ENCODE measurements around the gene TLCD3A. TPM values are rescaled to one million over a fixed set of nuclear protein-coding genes. Genes with fewer than 3 reads are reported as not detected.

TLCD3A gene
- total and polyA plus RNA-seq, 2 donors (not counting 1 experiment from before 2014, with no cell fraction given): 2.0 to 2.4 TPM

DNA sequence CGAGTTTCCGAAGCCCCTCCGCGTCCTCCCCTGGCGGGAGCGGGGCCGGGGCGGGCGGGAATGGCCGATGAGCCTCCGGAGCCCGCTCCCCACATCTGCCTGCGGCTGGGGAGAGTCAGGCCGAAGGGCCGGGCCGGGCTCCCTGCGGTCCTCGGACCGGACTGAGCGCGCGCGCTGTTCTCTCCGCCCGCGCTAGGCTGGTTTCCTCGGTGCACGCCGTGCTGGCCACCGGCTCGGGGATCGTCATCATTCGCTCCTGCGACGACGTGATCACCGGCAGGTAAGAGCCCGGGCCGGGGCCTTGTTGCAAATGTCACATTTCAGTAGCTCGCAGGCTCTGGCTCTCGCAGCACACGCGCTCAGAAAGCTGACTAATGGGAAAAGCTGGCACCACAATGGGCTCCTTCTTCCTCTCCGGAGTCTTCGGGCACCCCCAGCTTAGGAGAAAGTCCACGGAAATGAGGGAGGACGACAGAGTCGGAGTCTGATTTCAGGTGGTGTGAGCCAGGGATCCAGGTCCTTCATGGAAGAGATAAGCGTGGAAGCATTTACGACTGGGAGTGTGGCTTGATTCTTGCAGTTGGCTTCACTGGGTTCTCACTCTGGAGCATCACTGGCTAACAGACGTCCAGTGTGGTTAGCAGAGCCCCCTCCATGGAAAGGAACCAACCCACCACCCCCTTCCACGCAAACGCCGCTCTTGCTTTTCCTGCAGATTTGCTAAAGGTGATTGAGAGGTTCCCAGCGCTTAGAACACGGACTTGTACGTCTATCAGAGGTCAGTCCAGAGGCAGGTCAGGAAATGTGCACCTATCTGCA, 715 bp downstream of the TLCD3A start:
- intact Hi-C loops (cut with micrococcal nuclease): loop anchor here (2.0 kb wide), 2 partner anchors 18 to 20 kb away; partner anchors contain the start of genes GEMIN4 and VPS53
- Histone ChIP-seq H3K9me3 (ENCODE audit: control extremely low read depth in 1 of 3, control insufficient read depth in 2 of 3, insufficient read depth in 1 of 3, low read length in 2 of 3) (peaks cover 0 to 3% (median 0%) of the 10 kb centered on the region in 3 donors), H4K20me1 (ENCODE audit: control insufficient read depth, insufficient read depth, low read length, poor library complexity, severe bottlenecking) (no peaks in the 10 kb centered on the region), H3K9ac (ENCODE audit: low read length) (peak overlapping the region; percentile 63), H3K79me2 (ENCODE audit: control insufficient read depth, insufficient read depth, low read length) (no peaks in the 10 kb centered on the region), H3K4me1 (ENCODE audit: control insufficient read depth in 2 of 2, insufficient read depth in 2 of 2, low read length in 2 of 2) (peaks cover 9 to 10% of the 10 kb centered on the region in 2 donors), H2AFZ (ENCODE audit: insufficient read depth, low read depth, low read length, poor library complexity, severe bottlenecking) (peak overlapping the region; percentile 69), H3K36me3 (replicated peaks in 1 of 2; ENCODE audit: control extremely low read depth in 1 of 2, control insufficient read depth in 1 of 2, extremely low read depth in 1 of 2, insufficient read depth in 2 of 2, low read length in 1 of 2) (no peaks in the 10 kb centered on the region), H3K27ac (ENCODE audit: low read length in 2 of 2) (no peak overlapping the region), H3K27me3 (replicated peaks in 1 of 4; ENCODE audit: control extremely low read depth in 1 of 4, control insufficient read depth in 3 of 4, insufficient read depth in 4 of 4, low read length in 3 of 4) (peaks cover 0 to 27% (median 12%) of the 10 kb centered on the region in 4 experiments), H3K4me3 (ENCODE audit: control extremely low read depth in 1 of 5, extremely low read depth in 1 of 5, insufficient read depth in 1 of 5, low read depth in 2 of 5, low read length in 4 of 5) (peak overlapping the region in 4 of 5 experiments; percentile 32 to 57 (median 54)), H3K4me2 (replicated peaks; ENCODE audit: low read depth, low read length, poor library complexity, severe bottlenecking) (peak overlapping the region; percentile 97)
- Mint-ChIP-seq H3K27me3 (no peaks in the 10 kb centered on the region), H3K27ac (peak overlapping the region; percentile 79), H3K4me3 (peak overlapping the region; percentile 88), H3K4me1 (peaks cover 10% of the 10 kb centered on the region), H3K9me3 (ENCODE audit: insufficient read depth) (no peaks in the 10 kb centered on the region)
- ChIA-PET POLR2A (no interaction called here), CTCF (interaction anchor here (0.9 kb wide), 1 partner anchor 33 kb away, joined by 3 read pairs; no protein-coding TSS in a partner anchor)
- ATAC-seq (ENCODE audit: low read depth) (peak; percentile 35), DNase-seq (peak; percentile 50)
- TF ChIP-seq EZH2 (IDR thresholded peaks at IDR 0.05; ENCODE audit: borderline replicate concordance, insufficient read depth, low read depth, low read length, poor library complexity, severe bottlenecking): no peak
- TF ChIP-seq, protein P1, sequence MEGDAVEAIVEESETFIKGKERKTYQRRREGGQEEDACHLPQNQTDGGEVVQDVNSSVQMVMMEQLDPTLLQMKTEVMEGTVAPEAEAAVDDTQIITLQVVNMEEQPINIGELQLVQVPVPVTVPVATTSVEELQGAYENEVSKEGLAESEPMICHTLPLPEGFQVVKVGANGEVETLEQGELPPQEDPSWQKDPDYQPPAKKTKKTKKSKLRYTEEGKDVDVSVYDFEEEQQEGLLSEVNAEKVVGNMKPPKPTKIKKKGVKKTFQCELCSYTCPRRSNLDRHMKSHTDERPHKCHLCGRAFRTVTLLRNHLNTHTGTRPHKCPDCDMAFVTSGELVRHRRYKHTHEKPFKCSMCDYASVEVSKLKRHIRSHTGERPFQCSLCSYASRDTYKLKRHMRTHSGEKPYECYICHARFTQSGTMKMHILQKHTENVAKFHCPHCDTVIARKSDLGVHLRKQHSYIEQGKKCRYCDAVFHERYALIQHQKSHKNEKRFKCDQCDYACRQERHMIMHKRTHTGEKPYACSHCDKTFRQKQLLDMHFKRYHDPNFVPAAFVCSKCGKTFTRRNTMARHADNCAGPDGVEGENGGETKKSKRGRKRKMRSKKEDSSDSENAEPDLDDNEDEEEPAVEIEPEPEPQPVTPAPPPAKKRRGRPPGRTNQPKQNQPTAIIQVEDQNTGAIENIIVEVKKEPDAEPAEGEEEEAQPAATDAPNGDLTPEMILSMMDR (IDR thresholded peaks at IDR 0.05): no peak
- WGBS (ENCODE audit: insufficient coverage): 5% methylated on average over 51 of the region's 57 CpGs

DNA sequence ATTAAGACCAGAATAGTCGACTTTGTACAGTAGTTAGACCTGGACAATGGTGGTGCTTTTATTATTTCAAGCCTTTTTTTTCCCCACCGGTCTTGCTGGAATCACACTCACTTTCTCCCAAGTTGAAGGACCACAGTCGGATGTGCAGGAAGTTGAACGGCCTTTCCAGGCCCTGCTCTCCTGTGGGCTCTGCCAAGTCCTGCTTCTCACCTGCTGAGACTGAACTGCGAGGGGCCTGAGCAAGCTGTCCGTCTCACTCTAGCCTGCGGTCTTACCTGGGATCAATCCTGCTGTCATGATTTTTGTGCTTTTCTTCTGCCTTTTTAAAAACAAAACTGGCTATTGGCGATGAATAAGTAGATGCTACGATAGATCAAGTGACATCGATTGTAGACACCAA, 1.3 kb downstream of the TLCD3A start:
- TF ChIP-seq EZH2 (IDR thresholded peaks at IDR 0.05; ENCODE audit: borderline replicate concordance, insufficient read depth, low read depth, low read length, poor library complexity, severe bottlenecking): no peak
- TF ChIP-seq, protein P1 (IDR thresholded peaks at IDR 0.05): no peak
- no peaks in the 10 kb centered on the region for H3K79me2 ChIP-seq (ENCODE audit: control insufficient read depth, insufficient read depth, low read length)
- no peaks in the 10 kb centered on the region for H4K20me1 ChIP-seq (ENCODE audit: control insufficient read depth, insufficient read depth, low read length, poor library complexity, severe bottlenecking)
- Mint-ChIP-seq H3K9me3 (ENCODE audit: insufficient read depth) (no peaks in the 10 kb centered on the region), H3K4me1 (peaks cover 10% of the 10 kb centered on the region), H3K27me3 (no peaks in the 10 kb centered on the region), H3K4me3 (peak overlapping the region; percentile 88), H3K27ac (no peak overlapping the region)
- no peak for ATAC-seq (ENCODE audit: low read depth)
- H3K4me2 ChIP-seq (replicated peaks; ENCODE audit: low read depth, low read length, poor library complexity, severe bottlenecking): no peak overlapping the region
- H3K4me1 ChIP-seq (ENCODE audit: control insufficient read depth in 2 of 2, insufficient read depth in 2 of 2, low read length in 2 of 2): peaks cover 9 to 10% of the 10 kb centered on the region in 2 donors
- H3K9ac ChIP-seq (ENCODE audit: low read length): no peak overlapping the region
- POLR2A ChIA-PET: no interaction called here
- H3K27me3 ChIP-seq (replicated peaks in 1 of 4; ENCODE audit: control extremely low read depth in 1 of 4, control insufficient read depth in 3 of 4, insufficient read depth in 4 of 4, low read length in 3 of 4): peaks cover 0 to 27% (median 12%) of the 10 kb centered on the region in 4 experiments
- H2AFZ ChIP-seq (ENCODE audit: insufficient read depth, low read depth, low read length, poor library complexity, severe bottlenecking): no peak overlapping the region
- DNase-seq: no peak
- H3K4me3 ChIP-seq (ENCODE audit: control extremely low read depth in 1 of 5, extremely low read depth in 1 of 5, insufficient read depth in 1 of 5, low read depth in 2 of 5, low read length in 4 of 5): no peak overlapping the region
- H3K27ac ChIP-seq (ENCODE audit: low read length in 2 of 2): no peak overlapping the region
- no peaks in the 10 kb centered on the region for H3K36me3 ChIP-seq (replicated peaks in 1 of 2; ENCODE audit: control extremely low read depth in 1 of 2, control insufficient read depth in 1 of 2, extremely low read depth in 1 of 2, insufficient read depth in 2 of 2, low read length in 1 of 2)
- CTCF ChIA-PET: interaction anchor here (0.9 kb wide), 1 partner anchor 33 kb away, joined by 3 read pairs; no protein-coding TSS in a partner anchor
- 79% methylated on average over 7 of the region's 10 CpGs for WGBS (ENCODE audit: insufficient coverage)
- H3K9me3 ChIP-seq (ENCODE audit: control extremely low read depth in 1 of 3, control insufficient read depth in 2 of 3, insufficient read depth in 1 of 3, low read length in 2 of 3): peaks cover 0 to 3% (median 0%) of the 10 kb centered on the region in 3 donors
- intact Hi-C loops (cut with micrococcal nuclease): loop anchor here (2.0 kb wide), 2 partner anchors 19 kb away; partner anchors contain the start of genes GEMIN4 and VPS53

Measured in B cell (primary cell).